ENCODE measurements around the gene DIAPH1.

The DIAPH1 gene

DNA sequence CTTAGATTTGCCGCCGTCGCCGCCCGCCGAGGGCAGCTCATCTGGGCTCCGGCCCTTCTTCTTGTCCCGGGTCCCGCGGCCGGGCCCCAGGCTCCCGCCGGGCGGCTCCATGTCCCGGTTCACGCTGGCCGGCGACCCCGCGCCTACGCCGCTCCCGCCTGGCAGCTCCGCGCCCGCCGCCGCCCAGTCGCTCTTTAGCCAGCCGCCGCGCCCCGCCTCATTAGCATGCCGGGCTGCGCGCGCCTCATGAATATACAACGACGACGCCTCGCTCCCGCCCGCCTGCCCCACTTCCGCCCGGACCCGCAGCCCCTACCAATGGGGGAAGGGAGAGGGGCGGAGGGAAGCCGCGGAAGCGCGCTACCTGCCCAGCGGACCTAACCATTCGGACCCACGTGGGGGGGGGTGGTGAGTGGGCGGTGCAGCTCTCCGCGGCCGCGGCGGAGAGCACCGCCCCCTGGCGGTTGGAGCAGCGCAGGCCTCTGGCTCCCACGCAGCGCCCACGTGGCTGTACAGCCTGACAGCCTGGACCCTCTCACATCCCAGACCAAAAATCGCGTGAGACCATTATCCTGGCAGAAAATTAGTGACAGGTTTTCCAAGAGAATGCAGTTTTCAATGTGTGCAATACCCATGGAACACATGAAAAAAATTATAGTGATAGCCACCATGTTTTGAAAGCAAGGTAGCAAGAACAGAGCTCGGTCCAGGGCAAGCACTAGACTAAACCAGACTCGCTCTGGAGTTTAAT is at the start of gene DIAPH1:
TSS of gene DIAPH1 (minus strand) at position 197 of the 751 bp plus-strand sequence. CDS start at position 111, 86 bp downstream.
- peak; percentile 98 for DNase-seq (ENCODE audit: low read depth)

DNA sequence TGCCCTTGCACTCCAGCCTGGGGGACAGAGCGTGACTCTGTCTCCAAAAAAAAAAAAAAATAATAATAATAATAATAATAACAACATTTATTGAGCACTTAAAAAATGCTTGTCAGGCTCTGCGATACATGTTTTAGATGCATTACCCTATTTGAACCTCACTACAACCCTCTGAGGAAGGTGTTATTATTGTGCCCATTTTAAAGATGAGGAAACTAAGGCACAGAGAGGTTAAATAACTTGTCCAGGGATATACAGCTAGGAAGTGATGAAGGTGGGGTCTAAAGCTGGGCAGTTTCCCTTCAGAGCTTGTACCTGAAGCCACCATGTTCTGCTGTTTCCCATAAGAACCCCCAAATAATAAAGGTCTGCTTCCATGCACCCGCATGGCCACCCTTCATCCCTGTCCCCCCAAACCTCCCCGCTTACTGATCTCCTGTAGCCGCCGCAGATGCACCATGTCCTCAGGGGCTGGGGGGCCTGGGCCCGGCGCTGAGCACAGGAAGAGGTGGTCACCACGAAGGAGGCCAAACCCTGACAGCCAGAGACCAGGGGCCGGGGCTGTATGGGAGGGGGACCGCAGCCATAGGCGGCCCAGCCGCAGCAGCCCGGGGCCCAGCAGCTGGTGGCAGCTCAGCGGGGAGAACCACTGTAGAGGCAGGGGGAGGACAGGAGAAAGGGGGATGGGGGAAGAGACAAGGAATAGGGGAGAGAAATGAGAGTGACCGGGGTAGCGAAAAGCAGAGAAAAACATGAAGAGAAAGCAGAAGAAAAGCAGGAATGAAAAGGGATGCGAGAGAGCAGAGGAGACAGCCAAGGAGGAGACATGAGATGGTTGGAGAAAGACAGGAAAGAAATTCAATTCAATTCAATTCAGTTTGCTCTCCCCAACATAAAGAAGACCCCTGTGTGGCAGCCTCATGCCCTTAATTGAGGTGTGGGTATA is 47.5 kb upstream of the DIAPH1 start:
- DNase-seq (ENCODE audit: low read depth): no peak

DNA sequence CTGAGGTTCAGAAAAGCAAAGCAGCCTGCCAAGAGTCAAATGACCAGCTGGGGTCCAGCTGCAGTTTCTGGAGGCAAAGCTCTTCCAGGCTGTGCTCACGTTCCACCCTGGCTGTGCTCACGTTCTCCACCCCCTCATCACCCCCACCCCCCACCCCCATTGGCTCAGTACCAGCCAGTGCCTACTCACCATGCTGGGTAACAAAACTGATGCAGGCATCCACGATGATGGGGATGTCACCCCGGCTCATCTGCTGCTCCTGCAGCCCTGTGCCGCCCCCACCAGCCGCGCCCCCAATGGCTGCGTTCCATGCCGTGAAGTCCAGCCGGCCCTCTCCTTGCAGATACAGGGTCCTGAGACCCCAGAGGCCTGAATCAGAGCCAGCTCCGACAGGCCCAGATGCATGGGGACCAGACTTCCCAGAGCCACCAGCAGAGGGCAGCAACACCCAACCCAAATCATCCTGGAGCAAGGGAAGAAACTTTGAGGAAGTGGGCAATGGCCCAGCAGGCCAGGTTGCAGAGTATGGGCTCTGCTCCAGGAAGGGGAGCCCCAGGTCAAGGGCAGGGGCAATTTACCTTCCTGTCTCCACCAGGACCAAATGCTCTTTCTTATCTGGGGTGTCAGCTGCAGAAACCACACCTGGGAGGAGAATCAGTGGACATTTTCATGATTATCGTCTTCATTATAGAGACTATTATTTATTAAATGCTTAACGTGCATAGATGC is 46.1 kb upstream of the DIAPH1 start:
- DNase-seq (ENCODE audit: low read depth): peak; percentile 65

DNA sequence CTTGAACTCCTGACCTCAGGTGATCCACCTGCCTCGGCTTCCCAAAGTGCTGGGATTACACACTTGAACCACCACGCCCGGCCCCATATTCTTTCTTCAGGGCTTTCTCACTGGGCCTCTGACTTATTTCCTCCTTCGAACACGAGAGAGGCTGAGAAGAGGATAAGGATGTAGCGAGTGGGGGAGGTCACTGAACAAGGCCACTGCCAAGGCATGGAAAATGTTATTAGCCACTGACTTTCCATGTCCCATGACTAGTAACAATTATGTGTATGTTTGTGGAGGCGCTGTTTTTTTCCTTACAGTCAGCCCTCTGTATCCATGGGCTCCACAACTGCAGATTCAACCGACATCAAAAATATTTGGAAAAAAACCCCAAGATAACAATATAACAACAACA is 44.7 kb upstream of the DIAPH1 start:
- DNase-seq (ENCODE audit: low read depth): no peak

DNA sequence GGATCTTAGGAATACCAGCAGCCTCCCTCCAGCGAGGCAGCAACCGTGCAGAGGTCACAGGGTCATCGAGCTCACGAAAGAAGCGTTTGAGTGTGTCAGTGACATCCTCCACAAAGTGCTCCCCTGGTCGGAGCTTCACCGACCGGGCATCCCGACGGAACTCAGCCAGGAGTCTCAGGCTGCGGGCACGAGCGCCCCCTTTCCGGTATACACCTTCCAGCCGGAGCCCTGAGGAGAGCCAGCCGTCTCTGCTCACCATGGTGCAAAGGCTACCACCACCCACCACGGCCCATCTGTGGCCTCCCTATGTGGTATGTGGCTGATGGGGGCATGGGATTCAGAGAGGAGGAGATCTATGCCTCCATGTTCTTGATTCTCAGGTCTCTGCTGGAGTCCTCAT is 43.2 kb upstream of the DIAPH1 start:
- DNase-seq (ENCODE audit: low read depth): no peak

DNA sequence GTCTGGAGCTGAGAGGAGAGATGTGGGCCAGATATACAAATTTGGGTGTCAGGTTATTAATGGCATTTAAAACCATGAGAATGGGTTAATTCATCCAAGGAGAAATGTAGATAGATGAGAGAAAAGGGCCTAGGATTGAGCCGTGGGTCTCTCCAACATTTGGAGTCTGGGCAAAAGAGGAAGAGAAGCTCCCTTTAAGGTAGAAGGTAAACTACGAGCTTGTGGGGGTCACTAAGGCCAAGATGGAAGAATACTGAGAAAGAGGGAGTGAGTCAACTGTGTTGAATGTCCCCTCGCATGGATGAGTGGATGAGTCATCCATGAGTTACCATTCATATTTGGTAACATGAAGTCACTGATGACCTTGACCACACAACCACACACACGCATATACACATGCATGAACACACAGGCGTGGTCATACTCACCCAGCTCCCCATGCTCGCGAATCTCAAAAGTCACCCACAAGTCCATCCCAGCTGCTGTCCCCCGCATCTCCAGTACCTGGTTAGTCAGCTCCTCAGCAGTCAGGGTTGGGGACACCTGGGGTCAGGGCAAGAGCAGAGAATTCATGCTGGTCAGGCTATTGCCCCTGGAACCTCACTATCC is 39.2 kb upstream of the DIAPH1 start:
- no peak for DNase-seq (ENCODE audit: low read depth)

DNA sequence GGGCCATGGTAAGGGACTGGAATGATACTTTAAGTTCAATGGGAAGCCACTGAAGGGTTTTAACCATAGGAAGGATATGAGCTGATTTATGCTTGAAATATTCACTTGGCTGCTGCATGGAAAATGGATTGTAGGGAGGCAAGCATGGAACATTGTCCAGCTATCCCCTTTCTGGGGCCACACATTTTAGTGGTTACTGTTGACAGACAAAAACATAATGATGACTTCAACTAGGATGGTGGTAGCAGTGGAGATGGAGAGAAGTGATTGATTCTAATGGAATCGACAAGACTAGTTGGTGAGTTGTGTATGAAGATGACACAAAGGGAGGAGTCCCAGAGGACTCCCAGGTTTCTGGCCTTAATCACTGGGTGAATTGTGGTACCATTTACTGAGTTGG is 38.6 kb upstream of the DIAPH1 start:
- no peak for DNase-seq (ENCODE audit: low read depth)

DNA sequence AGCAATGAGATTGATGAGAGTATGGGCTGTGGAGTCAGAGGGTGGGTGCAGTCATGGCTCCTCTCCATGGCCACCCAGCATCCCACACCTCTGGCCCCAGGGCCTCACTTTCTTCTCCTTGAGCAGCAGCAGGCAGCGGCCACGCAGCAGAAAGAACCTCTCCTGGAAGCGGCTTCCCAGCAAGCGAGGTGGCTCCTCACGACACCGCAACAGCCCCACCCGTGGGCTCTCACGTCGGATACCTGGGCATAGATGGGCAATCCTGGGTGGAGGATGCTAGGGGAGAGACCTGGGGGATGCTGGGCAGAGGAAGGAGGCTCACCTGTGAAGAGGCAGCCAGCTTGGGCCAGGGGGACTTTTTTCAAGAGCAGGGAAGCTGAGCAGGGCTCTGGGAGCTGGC is 37.6 kb upstream of the DIAPH1 start:
- DNase-seq (ENCODE audit: low read depth): no peak

DNA sequence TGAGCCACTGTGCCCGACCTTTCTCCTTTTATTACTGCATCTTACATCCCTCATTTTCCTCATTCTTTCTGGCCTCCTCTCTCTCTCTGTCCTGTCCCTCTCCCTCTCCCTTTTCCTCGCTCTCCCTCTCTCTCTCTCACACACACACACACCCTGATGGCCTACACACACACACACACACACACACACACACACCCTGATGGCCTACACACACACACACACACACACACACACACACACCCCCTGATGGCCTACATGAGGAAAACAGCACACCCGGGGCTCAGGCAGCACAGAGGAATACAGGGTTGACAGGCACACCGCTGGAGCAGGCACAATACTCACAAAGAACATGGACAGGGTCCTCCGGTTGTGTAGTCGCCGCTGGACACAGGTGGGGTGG is 36.2 kb upstream of the DIAPH1 start:
- DNase-seq (ENCODE audit: low read depth): no peak

DNA sequence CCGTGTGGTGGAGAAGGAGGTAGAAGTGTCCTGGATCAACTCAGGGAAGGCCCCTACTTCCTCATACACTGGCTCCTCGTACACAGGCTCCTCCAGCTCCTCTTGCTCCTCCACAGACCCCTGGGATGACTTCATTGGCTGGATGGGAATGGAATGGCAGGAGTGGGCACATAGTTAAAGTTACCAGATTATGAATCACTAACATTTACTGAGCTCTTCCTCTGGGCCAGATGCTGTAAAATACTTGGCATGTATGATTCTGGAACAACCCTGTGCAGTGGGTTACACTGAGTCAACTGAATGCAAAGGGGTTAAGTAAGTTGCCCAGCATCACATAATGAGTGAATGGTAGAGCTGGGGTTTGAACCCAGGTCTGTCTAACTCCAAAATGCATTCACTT is 35.5 kb upstream of the DIAPH1 start:
- no peak for DNase-seq (ENCODE audit: low read depth)

DNA sequence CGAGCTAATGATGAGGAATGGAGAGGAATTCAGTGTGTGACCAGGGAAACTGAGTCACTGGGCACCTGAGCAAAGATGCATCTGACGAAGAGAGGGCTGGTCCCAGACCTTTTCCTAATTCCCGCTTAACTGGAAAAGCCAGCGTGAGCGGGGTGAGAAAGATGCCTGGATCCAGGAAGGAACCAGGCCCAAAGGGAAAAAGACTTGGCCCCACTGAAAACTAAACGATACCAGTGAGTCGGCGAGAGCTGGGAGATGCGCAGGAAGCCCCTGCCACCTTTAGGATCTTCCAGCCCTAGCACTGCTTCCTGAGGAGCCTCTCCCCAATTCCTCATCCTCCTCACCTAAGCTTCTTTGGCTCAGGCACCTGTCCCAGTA is 32.9 kb upstream of the DIAPH1 start:
- no peak for DNase-seq (ENCODE audit: low read depth)

DNA sequence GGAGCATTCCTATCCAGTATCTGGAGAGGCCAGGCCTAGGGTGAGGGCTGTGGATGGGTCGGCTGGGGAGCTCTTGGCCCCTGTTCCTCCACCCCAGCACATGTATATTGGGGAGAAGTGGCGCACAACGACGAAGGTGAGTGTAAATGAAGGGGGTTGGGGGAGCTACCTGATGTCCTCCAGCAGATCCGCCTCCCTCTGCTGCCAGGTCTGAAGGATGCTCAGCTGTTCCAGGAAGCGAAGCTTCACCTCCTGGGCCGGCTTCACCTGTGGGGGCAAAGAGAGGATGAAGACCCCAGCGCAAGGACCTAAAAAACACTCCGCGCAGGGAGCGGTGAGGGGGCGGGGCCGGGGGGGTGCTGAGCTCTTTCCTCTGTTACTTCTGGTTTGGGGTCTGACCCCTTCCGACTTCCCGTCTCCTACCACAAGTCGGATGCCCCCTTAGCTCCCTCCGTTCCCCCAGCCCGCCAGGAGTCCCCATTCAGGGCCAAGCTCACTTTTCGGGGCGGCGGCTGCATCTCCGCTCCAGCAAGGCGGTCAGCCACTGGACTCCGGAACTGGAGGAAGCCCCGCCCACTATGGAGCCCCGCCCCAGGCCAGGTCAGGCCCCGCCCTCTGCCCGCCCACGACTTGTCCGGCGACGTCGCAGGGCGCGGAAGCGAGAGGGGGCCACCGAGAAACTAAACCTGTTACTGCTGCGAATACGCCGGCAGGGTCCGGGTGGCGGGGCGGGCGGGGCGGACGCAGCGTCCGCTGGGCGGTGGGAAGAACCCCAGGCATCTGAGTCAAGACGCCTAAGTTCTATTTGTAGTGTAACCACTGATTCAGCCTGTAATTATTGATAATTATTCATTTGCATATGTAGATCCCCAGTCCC is 32.3 kb upstream of the DIAPH1 start, which contains the start of gene FCHSD1:
TSS of gene FCHSD1 (minus strand) at position 568 of the 877 bp plus-strand sequence. CDS start at position 518, 50 bp downstream.
- DNase-seq (ENCODE audit: low read depth): peak; percentile 75

DNA sequence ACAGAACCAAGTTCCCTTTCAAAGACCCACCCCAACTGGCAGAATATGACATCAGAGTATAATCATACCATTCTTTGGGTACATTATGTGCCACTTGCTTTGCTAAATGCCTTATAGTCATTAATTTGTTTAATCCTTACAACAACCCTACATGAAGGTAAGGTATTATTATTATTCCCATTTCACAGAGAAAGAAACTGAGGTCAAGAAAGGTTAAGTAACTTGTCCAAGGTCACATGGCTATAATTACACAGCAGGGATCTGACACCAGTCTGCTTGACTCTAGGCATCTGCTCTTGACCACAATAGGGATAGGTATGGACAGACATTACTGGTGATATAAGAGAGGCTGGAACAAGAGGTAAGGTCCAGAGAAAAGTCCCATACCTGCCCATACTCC is 31.2 kb upstream of the DIAPH1 start:
- DNase-seq (ENCODE audit: low read depth): no peak

DNA sequence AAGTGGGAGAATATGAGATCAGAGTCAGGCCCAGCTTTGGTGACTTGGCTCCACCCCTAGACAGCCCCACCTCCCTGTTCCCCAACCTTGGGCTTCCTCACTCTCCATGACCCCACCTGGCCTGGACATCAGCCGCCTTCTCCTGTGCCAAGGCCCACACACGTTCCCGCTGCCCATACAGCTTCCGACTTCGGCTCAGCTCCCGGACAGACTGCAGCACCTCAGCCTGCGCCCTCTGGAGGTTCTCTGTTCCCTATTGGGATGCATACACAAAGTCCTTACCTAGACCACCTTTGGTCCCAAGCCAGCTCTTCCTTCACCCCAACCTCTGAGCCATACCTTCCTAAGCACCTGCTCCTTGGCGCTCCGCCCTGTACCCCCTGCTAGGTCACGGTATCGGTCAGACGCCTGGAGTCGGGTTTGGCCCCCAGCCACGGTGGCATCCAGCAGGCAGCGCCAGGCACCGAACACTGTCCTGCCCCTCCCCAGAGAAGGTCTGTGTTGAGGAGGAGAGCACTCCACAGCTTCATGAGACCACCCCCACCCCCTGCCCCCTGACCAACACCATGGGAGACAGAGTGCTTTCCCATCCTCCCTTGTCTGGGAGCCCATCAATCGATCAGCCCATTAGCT is 30.4 kb upstream of the DIAPH1 start:
- no peak for DNase-seq (ENCODE audit: low read depth)

DNA sequence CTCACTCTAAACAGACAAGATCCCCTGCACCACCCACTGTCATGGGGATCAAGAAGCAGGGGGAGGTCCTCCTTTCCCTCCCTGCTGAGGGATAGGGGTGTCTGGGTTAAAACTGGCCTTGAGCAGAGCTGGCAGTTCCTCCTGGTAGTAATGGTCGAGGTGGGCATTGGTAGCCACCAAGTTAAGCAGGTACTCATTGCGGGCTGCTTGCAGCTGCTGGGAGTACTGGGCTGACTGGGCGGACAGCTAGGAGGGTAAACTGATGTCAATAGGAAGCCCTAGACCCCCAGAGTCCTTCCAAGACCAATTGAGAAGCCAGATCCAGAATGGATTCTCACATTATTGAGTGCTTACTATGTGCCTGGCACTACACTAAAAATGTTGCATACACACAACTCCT is 29.1 kb upstream of the DIAPH1 start:
- DNase-seq (ENCODE audit: low read depth): no peak

DNA sequence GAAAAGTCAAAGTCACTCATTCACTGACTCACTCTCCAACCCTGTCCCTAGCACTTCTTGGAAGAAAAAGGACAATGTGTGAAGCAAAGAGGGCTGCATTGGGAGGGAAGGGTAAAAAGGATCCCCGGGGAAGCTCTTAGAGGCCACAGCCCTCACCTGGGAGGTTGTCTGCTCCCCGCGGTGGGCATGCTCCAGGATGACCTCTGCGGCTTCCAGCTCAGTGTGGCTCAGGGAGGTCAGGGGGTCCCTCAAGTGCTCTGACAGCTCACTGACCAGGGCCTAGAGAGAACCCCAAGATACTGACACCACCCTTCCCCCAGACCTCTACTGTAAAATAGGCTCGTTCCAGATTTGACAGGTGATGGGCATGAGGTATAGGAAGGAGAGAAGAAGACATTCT is 28.4 kb upstream of the DIAPH1 start:
- no peak for DNase-seq (ENCODE audit: low read depth)

DNA sequence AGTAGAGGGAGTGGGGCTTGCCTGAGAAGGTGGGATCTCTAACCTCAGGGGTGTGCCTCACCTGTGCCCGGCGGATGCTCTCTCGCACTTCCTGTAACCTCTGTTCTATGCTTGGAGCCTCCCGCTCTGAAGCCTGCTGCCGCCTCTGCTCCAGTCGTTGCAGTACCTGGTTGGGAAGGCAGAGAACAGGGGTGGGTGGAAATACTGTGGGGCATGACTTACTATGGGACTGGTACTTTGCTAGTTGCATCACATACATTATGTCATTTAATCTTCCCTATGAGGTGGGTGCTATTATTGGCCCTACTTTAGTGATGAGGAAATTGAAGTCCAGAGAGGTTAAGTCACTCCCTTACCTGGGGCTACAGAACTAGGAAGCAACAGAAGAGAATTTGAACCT is 27.2 kb upstream of the DIAPH1 start:
- DNase-seq (ENCODE audit: low read depth): no peak

DNA sequence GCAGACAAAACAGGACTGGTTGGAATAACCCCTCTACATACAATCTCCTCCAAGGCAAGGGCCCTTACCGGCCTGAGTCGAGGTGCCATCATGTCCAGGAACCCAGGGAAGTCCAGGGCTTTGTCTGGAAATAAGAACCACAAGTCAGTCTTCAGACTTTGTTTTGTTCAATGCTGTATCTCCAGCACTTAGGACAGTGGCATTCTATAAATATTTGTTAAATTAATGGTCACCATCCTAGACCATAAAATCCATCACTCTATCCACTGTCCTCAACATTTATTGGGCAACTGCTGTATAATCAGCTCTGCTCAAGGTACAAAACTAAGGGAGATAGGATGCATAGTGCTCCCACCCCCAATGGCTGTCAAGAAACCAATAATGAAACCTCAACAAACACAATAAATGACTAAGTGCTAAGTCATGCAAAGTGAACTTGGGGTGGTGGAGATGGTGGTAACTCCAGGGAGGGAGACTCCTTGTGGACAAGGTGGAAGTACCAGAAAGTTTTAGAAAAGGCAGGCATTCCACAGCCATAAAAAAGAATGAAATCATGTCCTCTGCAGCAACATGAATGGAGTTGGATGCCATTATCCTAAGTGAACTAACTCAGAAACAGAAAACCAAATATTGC is 23.0 kb upstream of the DIAPH1 start:
- DNase-seq (ENCODE audit: low read depth): no peak

DNA sequence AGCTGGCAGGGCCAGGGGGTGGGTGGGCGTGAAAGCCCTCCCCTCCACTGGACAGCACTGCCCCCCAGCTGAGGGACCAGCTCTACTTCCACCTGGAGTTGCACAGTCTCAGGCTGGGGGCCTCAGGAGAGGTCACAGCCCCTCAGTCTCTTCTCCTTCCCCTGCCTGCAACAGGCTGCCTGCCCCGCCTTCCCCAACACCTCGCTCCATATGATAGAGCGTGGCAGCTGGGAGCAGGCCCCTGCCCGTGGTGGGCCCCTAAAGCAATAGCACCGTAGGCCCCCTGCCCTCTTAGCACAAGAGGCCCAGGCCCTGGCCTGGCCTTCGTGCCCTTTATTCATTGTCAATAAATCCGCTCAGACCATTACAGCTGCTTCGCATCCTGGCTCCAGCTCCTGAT is 21.9 kb upstream of the DIAPH1 start:
- DNase-seq (ENCODE audit: low read depth): no peak

DNA sequence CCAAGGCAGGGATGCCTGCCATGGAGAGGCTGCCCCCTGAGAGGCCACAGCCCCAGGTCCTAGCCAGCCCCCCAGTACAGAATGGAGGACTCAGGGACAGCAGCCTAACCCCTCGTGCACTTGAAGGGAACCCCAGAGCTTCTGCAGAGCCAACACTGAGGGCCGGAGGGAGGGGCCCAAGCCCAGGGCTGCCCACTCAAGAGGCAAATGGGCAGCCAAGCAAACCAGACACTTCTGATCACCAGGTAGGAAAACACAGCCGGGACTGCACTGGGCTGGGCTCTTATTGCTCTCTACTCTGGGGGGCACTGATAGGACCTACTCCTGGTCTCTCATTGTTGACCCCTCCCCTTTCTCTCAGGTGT is 21.2 kb upstream of the DIAPH1 start:
- no peak for DNase-seq (ENCODE audit: low read depth)

Data from activated T-cell treated with anti-CD3 and anti-CD28 coated beads for 1 hour (primary cell).